Stomach (tissue), 4 donors: ENCODE results near the gene PDCD6IP.

Experiments
- CTCF ChIP-seq, 7 experiments: fragments of 450-650 bp in 4 of 7; fragments of 200-600 bp in 3 of 7; sonication (generic) in 3 of 7; IDR thresholded peaks; one replicate each; pipeline ENCODE4 v1.5.1; 2016 to 2019; ENCODE audit warnings: antibody characterized with exemption in 7 of 7, control low read depth in 2 of 7, mild to moderate bottlenecking in 1 of 7
- POLR2A ChIP-seq, 4 donors: fragments of 450-650 bp; IDR thresholded peaks; one replicate each; pipeline ENCODE4 v1.6.1; 2016; ENCODE audit warnings: antibody characterized with exemption in 4 of 4, control low read depth in 2 of 4, mild to moderate bottlenecking in 1 of 4, moderate library complexity in 1 of 4

DNA sequence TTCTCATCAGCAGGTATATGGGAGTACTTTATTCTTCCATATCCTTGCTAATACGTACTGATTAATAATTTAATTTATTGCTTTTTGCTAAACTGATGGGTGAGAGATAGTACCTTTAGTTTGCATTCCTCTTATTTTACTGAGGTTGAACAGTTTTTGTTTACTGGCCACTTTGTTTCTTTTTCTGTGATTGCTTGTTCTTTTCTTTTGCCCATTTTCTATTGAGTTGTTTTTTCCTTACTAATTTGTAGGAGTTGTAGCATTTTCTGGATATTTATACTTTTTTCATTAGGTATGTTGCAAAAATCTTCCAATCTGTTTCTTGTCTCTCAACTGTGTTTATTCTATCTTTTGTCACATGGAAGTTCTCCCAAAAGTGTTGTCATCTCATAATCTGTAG, 4.8 kb downstream of the PDCD6IP start:
- TF ChIP-seq POLR2A (IDR thresholded peaks at IDR 0.05) (no peak), CTCF (IDR thresholded peaks at IDR 0.05) (no peak)
